Spleen (tissue), 7 donors: ENCODE results near the gene NUP210.

ENCODE experiments used
- POLR2A ChIP-seq, 3 donors: fragments of 450-650 bp; IDR thresholded peaks; one replicate each; pipeline ENCODE4 v1.5.1; 2017; ENCODE audit warnings: antibody characterized with exemption in 3 of 3, mild to moderate bottlenecking in 1 of 3
- POLR2AphosphoS5 ChIP-seq, 3 donors: sonication (generic); formaldehyde crosslinking; IDR thresholded peaks; one replicate each; pipeline ENCODE4 v1.5.1; 2017; ENCODE audit warnings: antibody characterized with exemption in 3 of 3
- TF ChIP-seq, protein P1 (sequence below), 11 experiments: fragments of 200-600 bp in 7 of 11; fragments of 450-650 bp in 4 of 11; sonication (generic) in 4 of 11; IDR thresholded peaks in 8 of 11; conservative IDR thresholded peaks in 3 of 11; 1 replicate in 7 of 11; 2 replicates in 4 of 11; pipeline versions ENCODE4 v1.4.0 to v1.8.0; 2016 to 2021; ENCODE audit warnings: antibody characterized with exemption in 11 of 11, inconsistent platforms in 4 of 11, mild to moderate bottlenecking in 1 of 11
- donor health status: DM: no; HTN: no; CAD: no; lungs with moderate emphysema.
- donor health status: DM: no; HTN: no; CAD: no.
- donor health status: DM: no; HTN: no; CAD: no.

DNA sequence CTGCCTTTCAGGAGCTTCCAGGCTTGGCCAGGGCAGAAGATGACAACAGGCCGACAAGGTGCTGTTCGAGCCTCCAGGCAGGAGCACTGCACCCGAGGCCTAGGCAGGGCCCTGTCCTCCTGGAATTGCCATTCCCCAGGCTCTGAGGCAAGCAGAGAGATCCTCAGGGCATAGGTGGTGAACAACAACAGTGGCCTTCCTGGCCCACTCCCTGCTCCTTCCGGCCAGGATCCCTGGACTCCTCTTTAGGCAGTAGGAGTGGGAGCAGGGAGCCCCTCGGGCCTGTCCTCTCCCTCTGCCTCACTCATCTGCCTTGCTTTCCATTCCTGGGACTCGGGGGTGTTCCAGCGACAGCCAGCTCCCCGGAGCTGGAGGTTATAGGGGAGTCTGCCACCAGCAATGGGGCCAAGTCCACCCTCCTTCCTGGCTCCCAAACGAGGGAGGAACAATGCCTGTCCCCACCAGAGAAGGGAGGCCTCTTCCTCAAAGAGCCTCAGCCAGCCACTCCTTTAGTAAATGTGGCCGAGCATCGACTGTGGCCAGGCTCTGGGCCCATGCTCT lies 135.0 kb downstream of the NUP210 start:
- TF ChIP-seq, protein P1, sequence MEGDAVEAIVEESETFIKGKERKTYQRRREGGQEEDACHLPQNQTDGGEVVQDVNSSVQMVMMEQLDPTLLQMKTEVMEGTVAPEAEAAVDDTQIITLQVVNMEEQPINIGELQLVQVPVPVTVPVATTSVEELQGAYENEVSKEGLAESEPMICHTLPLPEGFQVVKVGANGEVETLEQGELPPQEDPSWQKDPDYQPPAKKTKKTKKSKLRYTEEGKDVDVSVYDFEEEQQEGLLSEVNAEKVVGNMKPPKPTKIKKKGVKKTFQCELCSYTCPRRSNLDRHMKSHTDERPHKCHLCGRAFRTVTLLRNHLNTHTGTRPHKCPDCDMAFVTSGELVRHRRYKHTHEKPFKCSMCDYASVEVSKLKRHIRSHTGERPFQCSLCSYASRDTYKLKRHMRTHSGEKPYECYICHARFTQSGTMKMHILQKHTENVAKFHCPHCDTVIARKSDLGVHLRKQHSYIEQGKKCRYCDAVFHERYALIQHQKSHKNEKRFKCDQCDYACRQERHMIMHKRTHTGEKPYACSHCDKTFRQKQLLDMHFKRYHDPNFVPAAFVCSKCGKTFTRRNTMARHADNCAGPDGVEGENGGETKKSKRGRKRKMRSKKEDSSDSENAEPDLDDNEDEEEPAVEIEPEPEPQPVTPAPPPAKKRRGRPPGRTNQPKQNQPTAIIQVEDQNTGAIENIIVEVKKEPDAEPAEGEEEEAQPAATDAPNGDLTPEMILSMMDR (IDR thresholded peaks at IDR 0.05 in 8 of 11, conservative IDR thresholded peaks at IDR 0.05 in 3 of 11): no peak
- TF ChIP-seq POLR2A (IDR thresholded peaks at IDR 0.05) (no peak), POLR2AphosphoS5 (IDR thresholded peaks at IDR 0.05) (no peak)
